GM19239 (cell line): ENCODE measurements around the gene BLNK.
A peak's percentile ranks its signal among the peaks of the same experiment; 100 is the strongest.

Experiments used
- DNase-seq: peaks from one replicate; pipeline ENCODE4 v3.0.0; 2011; ENCODE audit warnings: low spot score; ENCODE audit not compliant: insufficient read length
- FAIRE-seq: peaks from 2 replicates; lab custom pipeline; 2011; peaks lifted over from hg19 to GRCh38; lab: Jason Lieb, UNC

The BLNK gene

GRCh38 chr10:96289218-96289910, 18.0 kb upstream of the BLNK start:
- FAIRE-seq (peak; percentile 62), DNase-seq (no peak)

- no peak for FAIRE-seq
These were observed 16.8 kb upstream of the BLNK start for GRCh38 chr10:96288151-96288621.

GRCh38 chr10:96287392-96288105, 16.2 kb upstream of the BLNK start:
- peak; percentile 100 for FAIRE-seq

More at GRCh38 chr10:96288151-96288621, 16.8 kb upstream of the BLNK start:
- DNase-seq = no peak

GRCh38 chr10:96285331-96285752, 14.0 kb upstream of the BLNK start:
- no peak for DNase-seq
- FAIRE-seq = no peak

More at GRCh38 chr10:96287392-96288105, 16.2 kb upstream of the BLNK start:
- no peak for DNase-seq

GRCh38 chr10:96283756-96284155, 12.4 kb upstream of the BLNK start:
- FAIRE-seq (no peak), DNase-seq (no peak)

- no peak for DNase-seq
- peak; percentile 79 for FAIRE-seq
These were observed 12.0 kb upstream of the BLNK start for GRCh38 chr10:96283351-96283750.

GRCh38 chr10:96281444-96282029, 10.2 kb upstream of the BLNK start:
- FAIRE-seq = no peak
- DNase-seq = no peak

GRCh38 chr10:96280859-96281258, 9.5 kb upstream of the BLNK start:
- DNase-seq = no peak
- FAIRE-seq = no peak

GRCh38 chr10:96279191-96279641, 7.8 kb upstream of the BLNK start:
- FAIRE-seq (peak; percentile 71), DNase-seq (no peak)

- FAIRE-seq (peak; percentile 49), DNase-seq (no peak)
These were observed 5.5 kb upstream of the BLNK start for GRCh38 chr10:96276831-96277230.

GRCh38 chr10:96276426-96276825, 5.1 kb upstream of the BLNK start:
- no peak for FAIRE-seq
- DNase-seq = no peak

- DNase-seq (no peak), FAIRE-seq (no peak)
These were observed 4.5 kb upstream of the BLNK start for GRCh38 chr10:96275685-96276418.

GRCh38 chr10:96272316-96273280, 1.2 kb upstream of the BLNK start:
- FAIRE-seq = no peak

GRCh38 chr10:96270571-96270970, 798 bp downstream of the BLNK start:
- DNase-seq = no peak
- no peak for FAIRE-seq

More at GRCh38 chr10:96272316-96273280, 1.2 kb upstream of the BLNK start:
- DNase-seq = no peak

GRCh38 chr10:96269438-96270300, 1.7 kb downstream of the BLNK start:
- FAIRE-seq = peak; percentile 92
- DNase-seq = no peak

- FAIRE-seq (no peak), DNase-seq (no peak)
These were observed 2.9 kb downstream of the BLNK start for GRCh38 chr10:96268341-96268909.

- FAIRE-seq = peak; percentile 90
- no peak for DNase-seq
These were observed 4.1 kb downstream of the BLNK start for GRCh38 chr10:96267234-96267705.
